Activated CD4-positive, alpha-beta T cell treated with anti-CD3 and anti-CD28 coated beads for 4 hours (primary cell): ENCODE results near the gene CA12.
"Not testable (repeated sequence)": the region's sequence is repeated elsewhere in the genome, so short reads cannot be mapped to it uniquely, and the experiment has no call there.

Source experiments
- DNase-seq, 2 donors: peaks; one replicate each; pipeline ENCODE4 v3.0.0-alpha.2; 2020

The CA12 gene

GRCh38 chr15:63332367-63333124 lies 49.1 kb downstream of the CA12 start:
- no peak for DNase-seq

- no peak for DNase-seq
Observed at GRCh38 chr15:63331456-63331855, 50.2 kb downstream of the CA12 start.

- DNase-seq = no peak
Observed at GRCh38 chr15:63330926-63331325, 50.7 kb downstream of the CA12 start.

- no peak for DNase-seq
Observed at GRCh38 chr15:63329567-63330350, 51.9 kb downstream of the CA12 start.

GRCh38 chr15:63327648-63328421 lies 53.8 kb downstream of the CA12 start:
- no peak for DNase-seq

GRCh38 chr15:63324770-63325169 lies 56.9 kb downstream of the CA12 start:
- no peak for DNase-seq

GRCh38 chr15:63323798-63324563 lies 57.7 kb downstream of the CA12 start:
- DNase-seq = no peak

GRCh38 chr15:63322541-63322940 lies 59.1 kb downstream of the CA12 start:
- no peak for DNase-seq

- DNase-seq = no peak
Observed at GRCh38 chr15:63321462-63321861, 60.2 kb downstream of the CA12 start.

GRCh38 chr15:63320981-63321380 lies 60.7 kb downstream of the CA12 start:
- DNase-seq = not testable (repeated sequence)

- DNase-seq = not testable (repeated sequence)
Observed at GRCh38 chr15:63320446-63320845, 61.2 kb downstream of the CA12 start.

- DNase-seq = no peak
Observed at GRCh38 chr15:63319065-63319464, 62.6 kb downstream of the CA12 start.

- no peak for DNase-seq
Observed at GRCh38 chr15:63318344-63318743, 63.3 kb downstream of the CA12 start.

GRCh38 chr15:63314409-63314808 lies 67.2 kb downstream of the CA12 start:
- DNase-seq = no peak

- DNase-seq = no peak
Observed at GRCh38 chr15:63313825-63314224, 67.8 kb downstream of the CA12 start.

GRCh38 chr15:63312286-63312685 lies 69.4 kb downstream of the CA12 start:
- DNase-seq = no peak

- no peak for DNase-seq
Observed at GRCh38 chr15:63310646-63311045, 71.0 kb downstream of the CA12 start.

- DNase-seq = no peak
Observed at GRCh38 chr15:63308947-63309346, 72.7 kb downstream of the CA12 start.

- no peak for DNase-seq
Observed at GRCh38 chr15:63308491-63308890, 73.2 kb downstream of the CA12 start.

- no peak for DNase-seq
Observed at GRCh38 chr15:63306492-63307073, 75.1 kb downstream of the CA12 start.

- no peak for DNase-seq
Observed at GRCh38 chr15:63305260-63305659, 76.4 kb downstream of the CA12 start.

- DNase-seq = no peak
Observed at GRCh38 chr15:63301088-63301487, 80.6 kb downstream of the CA12 start.
